Heart left ventricle (tissue), 16 donors: Measurements from ENCODE around the gene PLK5. TPM values are rescaled to one million over a fixed set of nuclear protein-coding genes. Genes with fewer than 3 reads are reported as not detected.

Experiments
- ATAC-seq, 4 donors: fragments of 200-7000 bp; cut with Tn5 transposase; one replicate each; pipeline ENCODE4 v1.9.1; 2020 to 2022; ENCODE audit warnings: moderate library complexity in 4 of 4, mild to moderate bottlenecking in 3 of 4, moderate number of reproducible peaks in 1 of 4
- DNase-seq, 5 donors: peaks; one replicate each; pipeline ENCODE4 v3.0.0-alpha.2; 2020
- H3K27ac ChIP-seq, 12 donors: fragments of 200-600 bp; sonication (generic) in 4 of 12; one replicate each; pipeline versions ENCODE4 v1.5.0 to v1.8.0; 2016 to 2022; ENCODE audit warnings: mild to moderate bottlenecking in 2 of 12
- H3K27me3 ChIP-seq, 9 donors: fragments of 200-600 bp; sonication (generic) in 2 of 9; one replicate each; pipeline versions ENCODE4 v1.5.1 to v1.8.0; 2016 to 2022; ENCODE audit warnings: mild to moderate bottlenecking in 3 of 9
- H3K36me3 ChIP-seq, 9 donors: fragments of 200-600 bp; sonication (generic) in 2 of 9; one replicate each; pipeline versions ENCODE4 v1.5.0 to v1.8.0; 2018 to 2022; ENCODE audit warnings: mild to moderate bottlenecking in 2 of 9
- H3K4me1 ChIP-seq, 12 donors: fragments of 200-600 bp; sonication (generic) in 4 of 12; one replicate each; pipeline versions ENCODE4 v1.5.0 to v1.8.0; 2016 to 2022; ENCODE audit warnings: mild to moderate bottlenecking in 3 of 12
- H3K4me3 ChIP-seq, 12 donors: fragments of 200-600 bp; sonication (generic) in 4 of 12; one replicate each; pipeline versions ENCODE4 v1.5.0 to v1.8.0; 2017 to 2022; ENCODE audit warnings: mild to moderate bottlenecking in 9 of 12, moderate library complexity in 4 of 12
- H3K9me3 ChIP-seq, 12 donors: fragments of 200-600 bp; sonication (generic) in 4 of 12; one replicate each; pipeline versions ENCODE4 v1.5.0 to v1.8.0; 2016 to 2022; ENCODE audit warnings: mild to moderate bottlenecking in 1 of 12
- CTCF ChIP-seq, 12 donors: fragments of 200-600 bp; sonication (generic) in 4 of 12; IDR thresholded peaks; one replicate each; pipeline versions ENCODE4 v1.5.0 to v1.8.0; 2018 to 2022; ENCODE audit warnings: antibody characterized with exemption in 12 of 12, mild to moderate bottlenecking in 5 of 12
- POLR2A ChIP-seq, 2 donors: fragments of 450-650 bp; IDR thresholded peaks; one replicate each; pipeline ENCODE4 v1.6.1; 2017; ENCODE audit warnings: antibody characterized with exemption in 2 of 2, mild to moderate bottlenecking in 2 of 2, moderate library complexity in 2 of 2
- WGBS, 4 donors: extraction: QIAGEN DNeasy Blood & Tissue Kit in 2 of 4; methylation state at CpG; one replicate each; pipeline versions ENCODE4 v1.1.5 to v1.1.7; 2013 to 2018; 5-methylcytosine and 5-hydroxymethylcytosine counted together
- intact Hi-C, 10 donors: fragments of 100-400 bp; cut with DNase I; formaldehyde crosslinking; loops; one replicate each; pipeline versions ENCODE4 v1.11.1 to v1.14.2; 2022
- polyA plus RNA-seq, 2 donors: library from polyadenylated mRNA; stranded (reverse); fragments of 200-250 nt; gene quantifications; one replicate each; pipeline ENCODE4 v1.2.3, GENCODE V29; 2013
- total RNA-seq, 9 donors: library from RNA; depleted of rRNA in 2 of 9; stranded (reverse); fragments of >200 nt in 2 of 9; fragmentation: NEBNext Ultra II Directional in 3 of 9; extraction: Animal tissue kit (Norgen Biotek cat#: 25700) in 3 of 9; gene quantifications; one replicate each; pipeline versions ENCODE4 v1.1.0 to v1.2.4, GENCODE V29; 2016 to 2023
- donor health status: ischemic (EF 13 %, LVEDD 7.1; RV severe dilation, severe dysfunction).
- donor health status: healthy with polysubstance abuse.
- donor health status: DM: no; HTN: yes; CAD: no.
- donor health status: DM: no; HTN: no; CAD: no.
- donor health status: ischemic (EF 25% LVEDD 6.9; RV normal size, moderate dysfunction).
- donor health status: ischemic (EF 25% LVEDD 5.7; RV mildly dilated, moderate dysfunction).
- donor health status: healthy.
- donor health status: DM: yes; HTN: yes; CAD: no.
- donor health status: ischemic (EF 35%, LVEDD 5.7; RV mildly dilated, moderate dysfunction).
- donor health status: nonischemic (EF 11% LVEDD 7.7; RV severe dilation, severe dysfunction).
- donor health status: DM: yes; HTN: yes; CAD: no.
- donor health status: PGD.
- donor health status: ischemic (EF 29% LVEDD 5.4; RV normal size, mild dysfunction).
- donor health status: nonischemic (EF 23%, LVEDD 6.1; RV moderate dilation, normal function).

PLK5 gene
- total and polyA plus RNA-seq, 11 donors: 0.17 to 0.30 TPM; not detected in 9

GRCh38 chr19:1491849-1492170 lies 32.1 kb upstream of the PLK5 start:
- intact Hi-C loops: loop anchor here in 1 of 10 donors (2.0 kb wide), 1 partner anchor 161 kb away; the partner anchor contains the start of gene TCF3
- peaks cover 0 to 13% (median 0%) of the 10 kb centered on the region in 9 donors for H3K27me3 ChIP-seq
- peak overlapping the region in 2 of 12 donors; percentile 62 to 70 for H3K4me3 ChIP-seq
- no peak overlapping the region for H3K27ac ChIP-seq
- H3K9me3 ChIP-seq: no peaks in the 10 kb centered on the region
- ATAC-seq (no peak), DNase-seq (no peak)
- peaks cover 3 to 29% (median 14%) of the 10 kb centered on the region in 12 donors for H3K4me1 ChIP-seq
- no peaks in the 10 kb centered on the region for H3K36me3 ChIP-seq
- TF ChIP-seq POLR2A (IDR thresholded peaks at IDR 0.05) (no peak), CTCF (IDR thresholded peaks at IDR 0.05) (no peak)
- WGBS, 4 donors: 64 to 70% (median 67%) methylated on average over 12 of the region's 12 CpGs

- no peaks in the 10 kb centered on the region for H3K36me3 ChIP-seq
- H3K4me3 ChIP-seq: no peak overlapping the region
- 72 to 76% (median 74%) methylated on average over 6 to 10 of the region's 10 CpGs for WGBS, 4 donors
Measured at GRCh38 chr19:1492474-1493006, 31.3 kb upstream of the PLK5 start.

GRCh38 chr19:1494115-1494815 lies 29.6 kb upstream of the PLK5 start:
- no peak overlapping the region for H3K4me3 ChIP-seq
- WGBS, 4 donors: 60 to 75% (median 67%) methylated on average over 15 of the region's 15 CpGs
- TF ChIP-seq CTCF (IDR thresholded peaks at IDR 0.05): no peak
- TF ChIP-seq POLR2A (IDR thresholded peaks at IDR 0.05): no peak
- no peaks in the 10 kb centered on the region for H3K36me3 ChIP-seq
- ATAC-seq (no peak), DNase-seq (no peak)
- peaks cover 3 to 29% (median 14%) of the 10 kb centered on the region in 12 donors for H3K4me1 ChIP-seq
- intact Hi-C loops: no loop called here
- no peaks in the 10 kb centered on the region for H3K9me3 ChIP-seq
- no peak overlapping the region for H3K27ac ChIP-seq
- H3K27me3 ChIP-seq: peaks cover 0 to 15% (median 4%) of the 10 kb centered on the region in 9 donors

More at GRCh38 chr19:1492474-1493006, 31.3 kb upstream of the PLK5 start:
- Histone ChIP-seq H3K27me3 (peaks cover 0 to 13% (median 0%) of the 10 kb centered on the region in 9 donors), H3K27ac (no peak overlapping the region), H3K9me3 (no peaks in the 10 kb centered on the region), H3K4me1 (peaks cover 3 to 29% (median 14%) of the 10 kb centered on the region in 12 donors)
- no peak for TF ChIP-seq POLR2A (IDR thresholded peaks at IDR 0.05)
- no peak for TF ChIP-seq CTCF (IDR thresholded peaks at IDR 0.05)
- ATAC-seq (no peak), DNase-seq (no peak)
- intact Hi-C loops: no loop called here

GRCh38 chr19:1495051-1495798 lies 28.7 kb upstream of the PLK5 start:
- Histone ChIP-seq H3K4me3 (no peak overlapping the region), H3K9me3 (no peaks in the 10 kb centered on the region), H3K4me1 (peaks cover 0 to 20% (median 6%) of the 10 kb centered on the region in 12 donors), H3K36me3 (no peaks in the 10 kb centered on the region), H3K27ac (no peak overlapping the region), H3K27me3 (peaks cover 0 to 15% (median 4%) of the 10 kb centered on the region in 9 donors)
- no peak for ATAC-seq
- TF ChIP-seq CTCF (IDR thresholded peaks at IDR 0.05): no peak
- TF ChIP-seq POLR2A (IDR thresholded peaks at IDR 0.05): no peak
- 80 to 88% (median 86%) methylated on average over 28 to 37 of the region's 37 CpGs for WGBS, 4 donors
- intact Hi-C loops: no loop called here
- no peak for DNase-seq
